Endothelial cell of umbilical vein (primary cell): ENCODE data around the gene ALPK1. TPM values are rescaled to one million over a fixed set of nuclear protein-coding genes. Genes with fewer than 3 reads are reported as not detected.

Experiments used
- BruUV-seq: library from RNA; stranded (reverse); fragments of 400-500 nt; replicated peaks from 2 replicates; lab custom pipeline; 2021; lab: Mats Ljungman, UMichigan
- CTCF ChIA-PET: fragments of 300-600, 350-600 bp; sonication (Branson Sonifier 250); formaldehyde crosslinking; loops from one replicate; lab custom pipeline; 2021; ENCODE audit warnings: antibody characterized with exemption, inconsistent platforms; lab: Charles Lee
- POLR2A ChIA-PET: fragments of 300-600, 350-600 bp; sonication (Branson Sonifier 250); formaldehyde crosslinking; loops from one replicate; lab custom pipeline; 2021; ENCODE audit warnings: antibody characterized with exemption, inconsistent platforms; lab: Charles Lee
- DNase-seq: peaks from one replicate; pipeline ENCODE4 v3.0.0-alpha.2; 2011; ENCODE audit warnings: low read depth, low spot score
- FAIRE-seq: peaks from 2 replicates; lab custom pipeline; 2011; peaks lifted over from hg19 to GRCh38; lab: Jason Lieb, UNC
- H2AFZ ChIP-seq: 2 replicates; pipeline ENCODE4 v1.6.0; 2012; ENCODE audit warnings: low read depth, low read length, control low read depth, inconsistent platforms
- H3K27ac ChIP-seq: 2 replicates; pipeline ENCODE4 v1.5.1; 2011; ENCODE audit warnings: low read depth, mild to moderate bottlenecking, control low read depth, low read length, moderate library complexity; ENCODE audit not compliant: insufficient read depth
- H3K27me3 ChIP-seq, 2 experiments: 2 replicates each; pipeline versions ENCODE4 v1.6.0 to v1.6.1; 2011; ENCODE audit warnings: low read length in 2 of 2, mixed read lengths in 1 of 2; ENCODE audit not compliant: control insufficient read depth in 2 of 2, insufficient read depth in 2 of 2
- H3K36me3 ChIP-seq, 2 experiments: 2 replicates in 1 of 2; 3 replicates in 1 of 2; pipeline ENCODE4 v1.5.1; 2011; ENCODE audit warnings: low read length in 2 of 2, mild to moderate bottlenecking in 1 of 2, moderate library complexity in 1 of 2; ENCODE audit not compliant: control insufficient read depth in 2 of 2, insufficient read depth in 2 of 2; ENCODE audit errors: extremely low read depth in 1 of 2
- H3K4me1 ChIP-seq: 3 replicates; pipeline ENCODE4 v1.5.1; 2011; ENCODE audit warnings: mild to moderate bottlenecking, low read length; ENCODE audit not compliant: control insufficient read depth, insufficient read depth; ENCODE audit errors: extremely low read depth
- H3K4me2 ChIP-seq: 2 replicates; pipeline ENCODE4 v1.6.1; 2011; ENCODE audit warnings: low read length, control low read depth, mixed read lengths; ENCODE audit not compliant: insufficient read depth
- H3K4me3 ChIP-seq, 3 experiments: fragments of 200-600 bp in 1 of 3; sonication (generic), shearing (Covaris generic) in 1 of 3; replicated peaks in 1 of 3; 2 replicates each; pipeline ENCODE4 v1.5.1; 2011 to 2016; ENCODE audit warnings: control low read depth in 3 of 3, low read length in 3 of 3, mild to moderate bottlenecking in 2 of 3, inconsistent platforms in 1 of 3, low read depth in 1 of 3, moderate library complexity in 1 of 3; ENCODE audit not compliant: insufficient read depth in 1 of 3
- H3K79me2 ChIP-seq: 2 replicates; pipeline ENCODE4 v1.6.0; 2012; ENCODE audit warnings: low read length, inconsistent platforms; ENCODE audit not compliant: control insufficient read depth, insufficient read depth
- H3K9ac ChIP-seq: replicated peaks from 2 replicates; pipeline ENCODE3; 2011; ENCODE audit warnings: low read length, control low read depth; ENCODE audit not compliant: insufficient read depth; ENCODE audit errors: extremely low read depth
- H3K9me1 ChIP-seq: replicated peaks from 3 replicates; pipeline ENCODE4 v1.6.0; 2011; ENCODE audit warnings: mild to moderate bottlenecking, low read length; ENCODE audit not compliant: control insufficient read depth, insufficient read depth; ENCODE audit errors: extremely low read depth
- H3K9me3 ChIP-seq: replicated peaks from 2 replicates; pipeline ENCODE4 v1.5.1; 2012; ENCODE audit warnings: low read length, inconsistent platforms; ENCODE audit not compliant: control insufficient read depth, insufficient read depth
- H4K20me1 ChIP-seq: replicated peaks from 2 replicates; pipeline ENCODE3; 2011; ENCODE audit warnings: mild to moderate bottlenecking, low read length; ENCODE audit not compliant: control insufficient read depth, insufficient read depth; ENCODE audit errors: extremely low read depth
- CTCF ChIP-seq, 2 donors: IDR thresholded peaks; 1 replicate in 1 of 2; 2 replicates in 1 of 2; pipeline ENCODE4 v1.5.1; 2011; ENCODE audit warnings: low read length in 2 of 2, mild to moderate bottlenecking in 2 of 2, moderate library complexity in 2 of 2, control low read depth in 1 of 2, inconsistent platforms in 1 of 2, low read depth in 1 of 2; ENCODE audit not compliant: insufficient read depth in 1 of 2; ENCODE audit errors: extremely low read depth in 1 of 2
- EZH2 ChIP-seq: IDR thresholded peaks from 2 replicates; pipeline ENCODE4 v1.6.1; 2012; ENCODE audit warnings: borderline replicate concordance, low read depth, mild to moderate bottlenecking, moderate library complexity, low read length, inconsistent platforms; ENCODE audit not compliant: severe bottlenecking
- FOS ChIP-seq: IDR thresholded peaks from 2 replicates; pipeline ENCODE4 v1.6.1; 2011; ENCODE audit warnings: mild to moderate bottlenecking, low read length, moderate library complexity, borderline replicate concordance; ENCODE audit not compliant: insufficient read depth
- GATA2 ChIP-seq: IDR thresholded peaks from 2 replicates; pipeline ENCODE4 v1.7.0; 2011; ENCODE audit warnings: low read depth, mild to moderate bottlenecking, moderate library complexity, mixed read lengths, low read length; ENCODE audit not compliant: insufficient read length, insufficient read depth
- JUN ChIP-seq: IDR thresholded peaks from 2 replicates; pipeline ENCODE4 v1.6.1; 2011; ENCODE audit warnings: borderline replicate concordance, low read depth; ENCODE audit not compliant: insufficient read length, insufficient read depth
- MAX ChIP-seq: IDR thresholded peaks from 2 replicates; pipeline ENCODE4 v1.6.1; 2011; ENCODE audit not compliant: insufficient read depth, insufficient read length
- MYC ChIP-seq: IDR thresholded peaks from one replicate; pipeline ENCODE4 v1.6.1; 2011; ENCODE audit warnings: mild to moderate bottlenecking, low read depth, low read length
- POLR2A ChIP-seq: IDR thresholded peaks from 2 replicates; pipeline ENCODE4 v1.6.1; 2012; ENCODE audit warnings: low read depth, mild to moderate bottlenecking, control low read depth, low read length
- POLR2AphosphoS5 ChIP-seq: IDR thresholded peaks from 2 replicates; pipeline ENCODE4 v1.6.1; 2012; ENCODE audit warnings: low read depth, mild to moderate bottlenecking, control low read depth, low read length, moderate library complexity; ENCODE audit not compliant: insufficient read depth
- dilution Hi-C: fragments of 300-500 bp; cut with MboI; formaldehyde crosslinking; loops from one replicate; pipeline ENCODE4 v1.15.0; 2019; ENCODE audit warnings: low sequenced_read_pairs; ENCODE audit not compliant: extremely low pct_ligation_motif_present
- intact Hi-C: fragments of 100-400 bp; cut with micrococcal nuclease; formaldehyde crosslinking; loops from one replicate; pipeline ENCODE4 v1.10.0; 2022
- polyA plus RNA-seq, 4 experiments: library from polyadenylated mRNA; depleted of rRNA in 3 of 4; stranded (reverse) in 3 of 4; unstranded in 1 of 4; fragments of >200 nt; gene quantifications; 2 replicates each; pipeline versions ENCODE4 v1.2.1 to v1.2.3, GENCODE V29; 2011 to 2012; ENCODE audit warnings: missing spikeins in 1 of 4
- total RNA-seq: library from RNA; stranded (reverse); gene quantifications from 2 replicates; pipeline ENCODE4 v1.2.3, GENCODE V29; 2021

Gene ALPK1
- total and polyA plus RNA-seq, 2 donors (not counting 3 experiments of a cell fraction or from before 2014, with no cell fraction given), result 1.4 to 5.5 TPM

- no peaks in the 10 kb centered on the region for H4K20me1 ChIP-seq
- TF ChIP-seq POLR2AphosphoS5 (no peak), FOS (no peak), EZH2 (no peak), POLR2A (no peak)
- no TSS peak for BruUV-seq
- DNase-seq (no peak), FAIRE-seq (no peak)
- intact Hi-C loops (no loop called here), dilution Hi-C loops (no loop called here)
- no peak overlapping the region for H3K4me3 ChIP-seq
- H3K4me1 ChIP-seq, result no peaks in the 10 kb centered on the region
- no peak overlapping the region for H3K9ac ChIP-seq
- no peak overlapping the region for H3K4me2 ChIP-seq
- no peaks in the 10 kb centered on the region for H3K9me3 ChIP-seq
- no peaks in the 10 kb centered on the region for H3K9me1 ChIP-seq
- H3K27ac ChIP-seq, result no peak overlapping the region
- H3K27me3 ChIP-seq, result no peaks in the 10 kb centered on the region
- no peak overlapping the region for H2AFZ ChIP-seq
- H3K79me2 ChIP-seq, result no peaks in the 10 kb centered on the region
- POLR2A ChIA-PET, result no interaction called here
- no peaks in the 10 kb centered on the region for H3K36me3 ChIP-seq
- CTCF ChIA-PET, result interaction anchor here (1.0 kb wide), 1 partner anchor 433 kb away, joined by 4 read pairs; no protein-coding TSS in a partner anchor
These were observed 35.2 kb downstream of the ALPK1 start for GRCh38 chr4:112332398-112332797.

- DNase-seq (no peak), FAIRE-seq (no peak)
- intact Hi-C loops (no loop called here), dilution Hi-C loops (no loop called here)
- Histone ChIP-seq H4K20me1 (no peaks in the 10 kb centered on the region), H3K9me1 (no peaks in the 10 kb centered on the region), H3K9me3 (no peaks in the 10 kb centered on the region), H3K27me3 (no peaks in the 10 kb centered on the region), H3K4me1 (no peaks in the 10 kb centered on the region), H3K36me3 (no peaks in the 10 kb centered on the region), H3K79me2 (no peaks in the 10 kb centered on the region), H3K4me3 (no peak overlapping the region), H3K4me2 (no peak overlapping the region), H2AFZ (no peak overlapping the region), H3K27ac (no peak overlapping the region), H3K9ac (no peak overlapping the region)
- ChIA-PET CTCF (interaction anchor here (1.6 kb wide), 1 partner anchor 12 kb away, joined by 6 read pairs; no protein-coding TSS in a partner anchor), POLR2A (no interaction called here)
- TF ChIP-seq GATA2, result no peak
- no peak for TF ChIP-seq POLR2A
- no peak for TF ChIP-seq CTCF (IDR thresholded peaks at IDR 0.05; ENCODE audit: extremely low read depth in 1 of 2, insufficient read depth in 1 of 2, low read depth in 1 of 2, low read length in 2 of 2)
- TF ChIP-seq JUN, result no peak
- TF ChIP-seq MYC, result no peak
- TF ChIP-seq FOS, result no peak
- no peak for TF ChIP-seq MAX
- TF ChIP-seq POLR2AphosphoS5, result no peak
- no peak for TF ChIP-seq EZH2
- no TSS peak for BruUV-seq
These were observed 42.9 kb downstream of the ALPK1 start for GRCh38 chr4:112340023-112340422.
